GM15510 (cell line): ENCODE data around the gene ZDHHC14.

Experiments
- POLR2A ChIP-seq: IDR thresholded peaks from 3 replicates; pipeline ENCODE4 v1.6.1; 2011; ENCODE audit warnings: borderline replicate concordance; ENCODE audit not compliant: insufficient read length; ENCODE audit errors: extremely low read depth

The ZDHHC14 gene

GRCh38 chr6:157380779-157381561 lies at the start of gene ZDHHC14:
Gene ZDHHC14 (plus strand): TSS chr6:157381190.
- peak; percentile 66 for TF ChIP-seq POLR2A

GRCh38 chr6:157332813-157333212 lies 48.2 kb upstream of the ZDHHC14 start:
- no peak for TF ChIP-seq POLR2A

GRCh38 chr6:157333537-157333936 lies 47.5 kb upstream of the ZDHHC14 start:
- TF ChIP-seq POLR2A, result no peak

GRCh38 chr6:157333956-157334355 lies 47.0 kb upstream of the ZDHHC14 start:
- no peak for TF ChIP-seq POLR2A

- no peak for TF ChIP-seq POLR2A
These were observed 45.2 kb upstream of the ZDHHC14 start for GRCh38 chr6:157335829-157336228.

GRCh38 chr6:157337751-157338150 lies 43.2 kb upstream of the ZDHHC14 start:
- no peak for TF ChIP-seq POLR2A

GRCh38 chr6:157339432-157339831 lies 41.6 kb upstream of the ZDHHC14 start:
- TF ChIP-seq POLR2A, result no peak

- no peak for TF ChIP-seq POLR2A
These were observed 37.3 kb upstream of the ZDHHC14 start for GRCh38 chr6:157343732-157344131.

- no peak for TF ChIP-seq POLR2A
These were observed 34.6 kb upstream of the ZDHHC14 start for GRCh38 chr6:157346373-157346772.

- no peak for TF ChIP-seq POLR2A
These were observed 22.7 kb upstream of the ZDHHC14 start for GRCh38 chr6:157358287-157358686.

- TF ChIP-seq POLR2A, result no peak
These were observed 19.1 kb upstream of the ZDHHC14 start for GRCh38 chr6:157361886-157362285.

- no peak for TF ChIP-seq POLR2A
These were observed 16.3 kb upstream of the ZDHHC14 start for GRCh38 chr6:157364705-157365104.

- TF ChIP-seq POLR2A, result no peak
These were observed 14.3 kb upstream of the ZDHHC14 start for GRCh38 chr6:157366648-157367047.

- no peak for TF ChIP-seq POLR2A
These were observed 12.5 kb upstream of the ZDHHC14 start for GRCh38 chr6:157368359-157369049.

GRCh38 chr6:157370755-157371154 lies 10.2 kb upstream of the ZDHHC14 start:
- TF ChIP-seq POLR2A, result no peak
